ENCODE results near the gene KANK2.

Gene KANK2

DNA sequence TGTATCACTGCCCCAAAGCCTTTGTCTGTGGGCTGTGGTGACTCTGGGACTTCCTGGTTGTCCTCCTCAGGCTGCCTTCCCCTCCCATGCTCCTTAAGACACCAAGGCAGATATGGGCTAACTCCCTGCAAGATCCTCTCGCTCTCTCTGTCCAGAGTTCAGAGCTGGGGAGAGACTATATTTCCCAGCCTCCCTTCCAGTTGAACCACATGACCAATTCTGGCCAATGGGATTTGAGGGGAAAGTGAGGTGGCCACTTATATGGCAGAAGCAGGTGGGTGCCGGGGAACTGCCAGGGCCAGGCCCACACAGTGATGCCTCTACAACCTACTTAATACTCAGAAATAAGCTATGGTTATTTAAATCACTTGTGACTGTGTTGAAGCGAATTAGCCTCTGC, 25.9 kb upstream of the KANK2 start:
- H3K9me3 ChIP-seq (ENCODE audit: insufficient read depth, low read depth, low read length), result peaks cover 9% of the 10 kb centered on the region; the same call in 1 of the 2 replicates
- H3K27ac ChIP-seq (ENCODE audit: low read length), result no peak overlapping the region
- peaks cover 28% of the 10 kb centered on the region for H3K36me3 ChIP-seq (ENCODE audit: insufficient read depth, low read depth, low read length)
- no peaks in the 10 kb centered on the region for H3K4me1 ChIP-seq (ENCODE audit: insufficient read depth, low read length)
- no peaks in the 10 kb centered on the region for H3K27me3 ChIP-seq (ENCODE audit: insufficient read depth, low read length)
- H3K4me3 ChIP-seq (ENCODE audit: low read length), result no peak overlapping the region
- no peak overlapping the region for H3K9ac ChIP-seq (ENCODE audit: low read depth, low read length)

- Histone ChIP-seq H3K27ac (ENCODE audit: low read length) (no peak overlapping the region), H3K4me1 (ENCODE audit: insufficient read depth, low read length) (no peaks in the 10 kb centered on the region), H3K9me3 (ENCODE audit: insufficient read depth, low read depth, low read length) (peaks cover 9% of the 10 kb centered on the region; the same call in 1 of the 2 replicates), H3K4me3 (ENCODE audit: low read length) (no peak overlapping the region), H3K9ac (ENCODE audit: low read depth, low read length) (no peak overlapping the region), H3K27me3 (ENCODE audit: insufficient read depth, low read length) (no peaks in the 10 kb centered on the region), H3K36me3 (ENCODE audit: insufficient read depth, low read depth, low read length) (peaks cover 28% of the 10 kb centered on the region)
Measured at GRCh38 chr19:11221082-11221598, 23.8 kb upstream of the KANK2 start.

DNA sequence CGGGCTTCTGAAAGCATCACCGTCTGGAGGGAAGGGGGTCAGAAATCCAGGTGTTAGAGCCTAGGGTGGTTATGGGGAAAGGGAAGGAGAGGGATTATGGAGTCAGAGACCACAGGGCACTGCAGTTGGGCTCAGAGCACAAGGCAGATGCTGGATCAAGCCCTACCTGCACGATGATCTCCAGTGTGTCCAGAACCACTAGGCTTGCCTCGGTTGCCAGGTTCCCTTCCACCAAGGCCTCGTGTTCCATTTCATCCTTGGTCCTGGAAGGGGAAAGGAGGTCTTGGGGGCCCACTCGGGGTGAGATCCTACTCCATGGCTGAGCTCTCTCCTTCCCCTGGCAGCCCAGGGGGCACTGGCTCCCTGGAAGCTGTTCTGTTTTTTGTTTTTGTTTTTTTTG, 17.0 kb upstream of the KANK2 start:
- no peaks in the 10 kb centered on the region for H3K27me3 ChIP-seq (ENCODE audit: insufficient read depth, low read length)
- H3K36me3 ChIP-seq (ENCODE audit: insufficient read depth, low read depth, low read length), result peaks cover 34% of the 10 kb centered on the region
- H3K9me3 ChIP-seq (ENCODE audit: insufficient read depth, low read depth, low read length), result no peaks in the 10 kb centered on the region
- no peak overlapping the region for H3K9ac ChIP-seq (ENCODE audit: low read depth, low read length)
- H3K27ac ChIP-seq (ENCODE audit: low read length), result no peak overlapping the region
- no peaks in the 10 kb centered on the region for H3K4me1 ChIP-seq (ENCODE audit: insufficient read depth, low read length)
- H3K4me3 ChIP-seq (ENCODE audit: low read length), result no peak overlapping the region

DNA sequence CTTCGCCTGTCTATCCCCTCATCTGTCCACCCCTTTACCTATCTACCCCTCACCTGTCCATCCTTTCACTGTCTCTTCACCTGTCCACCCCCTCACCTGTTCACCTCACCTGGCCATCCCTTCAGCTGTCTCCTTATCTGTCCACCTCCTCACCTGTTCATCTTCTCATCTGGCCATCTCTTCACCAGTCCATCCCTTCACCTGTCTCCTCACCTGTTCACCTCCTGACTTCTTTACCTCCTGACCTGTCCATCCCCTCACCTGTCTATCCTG, 13.2 kb upstream of the KANK2 start:
- Histone ChIP-seq H3K9ac (ENCODE audit: low read depth, low read length) (no peak overlapping the region), H3K36me3 (ENCODE audit: insufficient read depth, low read depth, low read length) (peaks cover 23% of the 10 kb centered on the region), H3K27me3 (ENCODE audit: insufficient read depth, low read length) (no peaks in the 10 kb centered on the region), H3K9me3 (ENCODE audit: insufficient read depth, low read depth, low read length) (no peaks in the 10 kb centered on the region), H3K27ac (ENCODE audit: low read length) (no peak overlapping the region), H3K4me1 (ENCODE audit: insufficient read depth, low read length) (no peaks in the 10 kb centered on the region), H3K4me3 (ENCODE audit: low read length) (no peak overlapping the region)

DNA sequence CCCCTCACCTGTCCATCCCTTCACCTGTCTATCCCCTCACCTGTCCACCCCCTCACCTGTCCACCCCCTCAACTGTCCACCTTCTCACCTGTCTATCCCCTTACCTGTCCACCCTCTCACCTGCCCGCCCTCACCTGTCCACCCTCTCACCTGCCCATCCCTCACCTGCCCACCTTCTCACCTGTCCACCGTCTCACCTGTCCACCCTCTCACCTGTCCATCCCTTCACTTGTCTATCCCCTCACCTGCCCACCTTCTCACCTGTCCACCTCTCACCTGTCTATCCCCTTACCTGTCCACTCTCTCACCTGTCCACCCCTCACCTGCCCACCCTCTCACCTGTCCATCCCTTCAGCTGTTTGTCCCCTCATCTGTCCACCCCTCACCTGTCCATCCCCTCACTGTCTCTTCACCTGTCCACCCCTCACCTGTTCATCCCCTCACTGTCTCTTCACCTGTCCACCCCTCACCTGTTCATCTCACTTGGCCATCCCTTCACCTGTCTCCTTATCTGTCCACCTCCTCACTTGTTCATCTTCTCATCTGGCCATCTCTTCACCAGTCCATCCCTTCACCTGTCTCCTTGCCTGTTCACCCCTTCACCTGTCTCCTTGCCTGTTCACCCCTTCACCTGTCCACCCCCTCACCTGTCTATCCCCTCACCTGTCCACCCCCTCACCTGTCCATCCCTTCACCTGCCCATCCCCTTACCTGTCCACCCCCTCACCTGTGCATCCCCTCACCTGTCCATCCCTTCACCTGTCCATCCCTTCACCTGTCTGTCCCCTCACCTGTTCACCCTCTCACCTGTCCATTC, 12.7 kb upstream of the KANK2 start:
- H3K4me3 ChIP-seq (ENCODE audit: low read length), result no peak overlapping the region
- H3K9me3 ChIP-seq (ENCODE audit: insufficient read depth, low read depth, low read length), result no peaks in the 10 kb centered on the region
- peaks cover 19% of the 10 kb centered on the region for H3K36me3 ChIP-seq (ENCODE audit: insufficient read depth, low read depth, low read length)
- no peaks in the 10 kb centered on the region for H3K27me3 ChIP-seq (ENCODE audit: insufficient read depth, low read length)
- no peak overlapping the region for H3K9ac ChIP-seq (ENCODE audit: low read depth, low read length)
- no peaks in the 10 kb centered on the region for H3K4me1 ChIP-seq (ENCODE audit: insufficient read depth, low read length)
- no peak overlapping the region for H3K27ac ChIP-seq (ENCODE audit: low read length)

- Histone ChIP-seq H3K4me3 (ENCODE audit: low read length) (no peak overlapping the region), H3K9me3 (ENCODE audit: insufficient read depth, low read depth, low read length) (no peaks in the 10 kb centered on the region), H3K27ac (ENCODE audit: low read length) (no peak overlapping the region), H3K9ac (ENCODE audit: low read depth, low read length) (no peak overlapping the region), H3K4me1 (ENCODE audit: insufficient read depth, low read length) (no peaks in the 10 kb centered on the region), H3K36me3 (ENCODE audit: insufficient read depth, low read depth, low read length) (peaks cover 11% of the 10 kb centered on the region), H3K27me3 (ENCODE audit: insufficient read depth, low read length) (no peaks in the 10 kb centered on the region)
Measured at GRCh38 chr19:11208561-11209471, 11.5 kb upstream of the KANK2 start.

DNA sequence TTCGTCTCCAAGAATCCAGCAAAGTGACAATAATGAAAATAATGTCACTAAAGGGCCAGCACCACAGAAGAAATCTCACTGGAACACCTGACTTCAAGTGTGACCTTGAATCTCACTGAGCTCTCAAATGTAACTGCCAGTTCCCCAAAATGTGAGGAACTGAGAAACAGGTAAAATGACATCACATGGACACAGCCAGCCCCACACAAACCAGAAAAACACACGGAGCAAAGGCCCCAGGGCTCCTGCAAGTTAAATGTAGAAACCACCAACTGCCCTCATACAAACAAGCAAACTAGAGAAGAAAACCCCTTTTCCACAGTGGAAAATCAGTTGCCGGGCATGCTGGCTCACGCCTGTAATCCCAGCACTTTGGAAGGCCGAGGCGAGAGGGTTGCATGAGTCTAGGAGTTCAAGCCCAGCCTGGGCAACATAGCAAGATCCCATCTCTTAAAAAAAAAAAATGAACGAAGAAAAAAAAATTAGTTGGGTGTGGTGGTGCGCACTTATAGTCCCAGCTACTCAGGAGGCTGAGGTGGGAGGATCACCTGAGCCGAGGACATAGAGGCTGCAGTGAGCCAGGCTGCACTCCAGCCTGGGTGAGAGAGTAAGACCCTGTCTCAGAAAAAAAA, 8.7 kb upstream of the KANK2 start:
- H3K27me3 ChIP-seq (ENCODE audit: insufficient read depth, low read length), result no peaks in the 10 kb centered on the region
- H3K36me3 ChIP-seq (ENCODE audit: insufficient read depth, low read depth, low read length), result no peaks in the 10 kb centered on the region; the same call in 1 of the 2 replicates
- no peak overlapping the region for H3K4me3 ChIP-seq (ENCODE audit: low read length)
- H3K4me1 ChIP-seq (ENCODE audit: insufficient read depth, low read length), result peaks cover 3% of the 10 kb centered on the region; the same call in 1 of the 2 replicates
- no peak overlapping the region for H3K27ac ChIP-seq (ENCODE audit: low read length)
- no peaks in the 10 kb centered on the region for H3K9me3 ChIP-seq (ENCODE audit: insufficient read depth, low read depth, low read length)
- no peak overlapping the region for H3K9ac ChIP-seq (ENCODE audit: low read depth, low read length)

GRCh38 chr19:11204943-11205349, 7.6 kb upstream of the KANK2 start:
- peaks cover 3% of the 10 kb centered on the region; the same call in 1 of the 2 replicates for H3K4me1 ChIP-seq (ENCODE audit: insufficient read depth, low read length)
- no peaks in the 10 kb centered on the region; the same call in 1 of the 2 replicates for H3K36me3 ChIP-seq (ENCODE audit: insufficient read depth, low read depth, low read length)
- no peak overlapping the region for H3K27ac ChIP-seq (ENCODE audit: low read length)
- H3K9ac ChIP-seq (ENCODE audit: low read depth, low read length), result no peak overlapping the region
- H3K27me3 ChIP-seq (ENCODE audit: insufficient read depth, low read length), result no peaks in the 10 kb centered on the region
- H3K4me3 ChIP-seq (ENCODE audit: low read length), result no peak overlapping the region
- H3K9me3 ChIP-seq (ENCODE audit: insufficient read depth, low read depth, low read length), result no peaks in the 10 kb centered on the region

DNA sequence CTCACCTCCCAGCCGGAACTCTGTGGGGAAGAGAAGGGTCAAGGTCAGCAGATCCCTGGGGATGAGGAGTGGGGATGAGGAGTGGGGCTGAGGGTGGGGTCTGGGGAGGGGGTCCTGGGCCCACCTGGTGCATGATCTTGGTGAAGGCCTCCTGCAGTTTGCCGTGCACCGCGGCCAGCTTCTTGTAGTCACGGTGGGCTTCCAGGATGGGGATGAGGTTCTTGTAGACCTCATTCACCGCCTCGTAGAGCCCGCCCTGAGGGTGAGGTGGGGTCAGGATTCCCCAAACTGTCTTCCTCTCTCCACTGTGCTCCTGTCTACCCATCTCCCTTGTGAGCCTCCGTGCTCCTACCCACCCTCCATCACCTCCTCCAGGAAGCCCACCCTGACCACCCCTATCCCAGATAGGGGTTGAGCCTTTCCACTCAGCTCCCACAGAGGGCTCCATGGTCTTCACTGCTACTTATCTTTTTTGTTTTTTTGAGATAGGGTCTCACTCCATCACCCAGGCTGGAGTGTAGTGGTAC, 6.8 kb upstream of the KANK2 start:
- Histone ChIP-seq H3K4me3 (ENCODE audit: low read length) (no peak overlapping the region), H3K36me3 (ENCODE audit: insufficient read depth, low read depth, low read length) (no peaks in the 10 kb centered on the region; the same call in 1 of the 2 replicates), H3K27ac (ENCODE audit: low read length) (no peak overlapping the region), H3K4me1 (ENCODE audit: insufficient read depth, low read length) (peaks cover 3% of the 10 kb centered on the region; the same call in 1 of the 2 replicates), H3K9ac (ENCODE audit: low read depth, low read length) (no peak overlapping the region), H3K27me3 (ENCODE audit: insufficient read depth, low read length) (no peaks in the 10 kb centered on the region), H3K9me3 (ENCODE audit: insufficient read depth, low read depth, low read length) (no peaks in the 10 kb centered on the region)

DNA sequence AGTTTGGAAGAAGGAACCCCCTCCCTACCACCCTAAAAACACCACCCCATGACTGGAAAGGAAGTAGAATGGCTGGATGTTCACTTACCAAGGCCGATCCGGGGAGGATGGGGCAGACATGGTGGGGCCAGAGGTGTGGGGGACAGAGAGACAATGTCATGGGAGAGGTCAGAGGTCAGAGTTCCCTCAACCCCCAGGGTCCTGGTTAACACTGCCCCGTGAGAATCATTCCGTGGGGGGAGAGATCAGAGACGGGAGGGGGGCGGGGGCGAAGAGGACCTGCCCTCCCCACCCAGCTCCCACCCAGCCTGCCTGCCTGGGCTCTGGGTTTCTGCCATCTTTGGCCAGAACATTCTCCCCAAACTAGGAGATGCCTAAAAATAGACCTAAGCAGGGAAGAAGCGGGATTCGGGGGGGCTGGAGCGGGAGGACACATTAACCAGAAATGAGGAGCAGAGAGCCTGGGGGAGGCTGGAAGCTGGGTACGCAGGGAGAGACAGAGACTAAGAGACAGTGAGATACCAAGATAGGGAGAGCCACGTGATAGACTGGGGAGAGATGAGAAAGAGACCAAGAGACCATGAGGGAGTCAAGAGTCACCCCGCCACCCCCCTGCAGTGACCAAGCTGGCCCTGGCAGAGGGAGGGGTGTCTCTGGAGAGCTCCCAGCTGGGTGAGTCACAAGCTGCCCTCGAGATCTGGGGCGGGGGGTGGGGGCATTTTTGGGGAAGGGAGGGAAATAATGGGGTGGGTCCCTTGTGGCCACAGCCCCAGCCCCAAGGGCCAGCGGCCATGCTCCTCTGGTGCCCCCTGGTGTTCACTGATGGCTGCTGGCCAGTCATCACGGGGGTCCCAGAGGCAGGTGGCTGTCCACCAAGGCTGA, 6.1 kb upstream of the KANK2 start:
- Histone ChIP-seq H3K9ac (ENCODE audit: low read depth, low read length) (no peak overlapping the region), H3K9me3 (ENCODE audit: insufficient read depth, low read depth, low read length) (no peaks in the 10 kb centered on the region), H3K27me3 (ENCODE audit: insufficient read depth, low read length) (no peaks in the 10 kb centered on the region), H3K27ac (ENCODE audit: low read length) (no peak overlapping the region), H3K36me3 (ENCODE audit: insufficient read depth, low read depth, low read length) (no peaks in the 10 kb centered on the region), H3K4me1 (ENCODE audit: insufficient read depth, low read length) (peaks cover 3% of the 10 kb centered on the region; the same call in 1 of the 2 replicates), H3K4me3 (ENCODE audit: low read length) (no peak overlapping the region)

Data from iPS-20b (cell line).